Neuronal stem cell (in vitro differentiated cells): ENCODE results near the gene SUGT1.

Source experiments
- DNase-seq: peaks from one replicate; pipeline ENCODE4 v3.0.0-alpha.2; 2013; ENCODE audit warnings: low spot score
- H2AFZ ChIP-seq: one replicate; pipeline ENCODE4 v1.6.1; 2013; ENCODE audit warnings: mild to moderate bottlenecking, low read length, inconsistent platforms
- H2AK5ac ChIP-seq: 2 replicates; pipeline ENCODE4 v1.6.1; 2013; ENCODE audit warnings: low read depth, mild to moderate bottlenecking, inconsistent platforms, low read length, moderate library complexity, mixed read lengths
- H2BK120ac ChIP-seq: 2 replicates; pipeline ENCODE4 v1.6.1; 2013; ENCODE audit warnings: low read depth, mild to moderate bottlenecking, inconsistent platforms, low read length, moderate library complexity, mixed read lengths
- H2BK12ac ChIP-seq: one replicate; pipeline ENCODE4 v1.6.1; 2013; ENCODE audit warnings: low read length, inconsistent platforms
- H2BK15ac ChIP-seq: 2 replicates; pipeline ENCODE4 v1.6.1; 2013; ENCODE audit warnings: mild to moderate bottlenecking, low read length, inconsistent platforms, mixed read lengths
- H2BK5ac ChIP-seq: one replicate; pipeline ENCODE4 v1.6.1; 2013; ENCODE audit warnings: inconsistent platforms, mild to moderate bottlenecking, low read length, moderate library complexity
- H3K14ac ChIP-seq: one replicate; pipeline ENCODE4 v1.6.1; 2013; ENCODE audit warnings: low read length, inconsistent platforms
- H3K18ac ChIP-seq: 2 replicates; pipeline ENCODE4 v1.6.1; 2013; ENCODE audit warnings: low read length, inconsistent platforms
- H3K23ac ChIP-seq: 2 replicates; pipeline ENCODE4 v1.6.1; 2013; ENCODE audit warnings: low read depth, mild to moderate bottlenecking, mixed read lengths, low read length, inconsistent platforms; ENCODE audit not compliant: poor library complexity
- H3K27ac ChIP-seq: replicated peaks from 3 replicates; pipeline ENCODE4 v1.5.1; 2013; ENCODE audit warnings: low read length, inconsistent platforms
- H3K27me3 ChIP-seq, 3 experiments: 2 replicates each; pipeline ENCODE4 v1.6.1; 2013; ENCODE audit warnings: low read length in 3 of 3, mild to moderate bottlenecking in 2 of 3, inconsistent platforms in 1 of 3, low read depth in 1 of 3, mixed read lengths in 1 of 3, moderate library complexity in 1 of 3; ENCODE audit not compliant: control insufficient read depth in 3 of 3, insufficient read depth in 3 of 3
- H3K36me3 ChIP-seq, 2 donors: replicated peaks in 1 of 2; 2 replicates each; pipeline ENCODE4 v1.6.1; 2013; ENCODE audit warnings: low read length in 2 of 2; ENCODE audit not compliant: control insufficient read depth in 2 of 2, insufficient read depth in 2 of 2
- H3K4ac ChIP-seq: 2 replicates; pipeline ENCODE4 v1.6.1; 2013; ENCODE audit warnings: inconsistent platforms, mild to moderate bottlenecking, low read length, moderate library complexity
- H3K4me1 ChIP-seq, 2 donors: 1 replicate in 1 of 2; 2 replicates in 1 of 2; pipeline ENCODE4 v1.6.1; 2013; ENCODE audit warnings: low read length in 2 of 2, low read depth in 1 of 2; ENCODE audit not compliant: control insufficient read depth in 2 of 2, insufficient read depth in 1 of 2
- H3K4me2 ChIP-seq: one replicate; pipeline ENCODE4 v1.6.1; 2013; ENCODE audit warnings: mild to moderate bottlenecking, low read length, inconsistent platforms; ENCODE audit not compliant: insufficient read depth, poor library complexity, severe bottlenecking
- H3K4me3 ChIP-seq, 2 donors: 2 replicates each; pipeline ENCODE4 v1.5.1; 2013; ENCODE audit warnings: low read length in 2 of 2, mild to moderate bottlenecking in 2 of 2, inconsistent platforms in 1 of 2, moderate library complexity in 1 of 2
- H3K79me1 ChIP-seq: one replicate; pipeline ENCODE4 v1.6.1; 2013; ENCODE audit warnings: low read depth, mild to moderate bottlenecking, inconsistent platforms, low read length, moderate library complexity
- H3K9ac ChIP-seq: one replicate; pipeline ENCODE4 v1.6.1; 2013; ENCODE audit warnings: mild to moderate bottlenecking, low read depth, low read length, inconsistent platforms; ENCODE audit not compliant: poor library complexity
- H3K9me3 ChIP-seq, 2 donors: replicated peaks in 1 of 2; 2 replicates each; pipeline versions ENCODE3 to v1.6.1; 2013; ENCODE audit warnings: low read length in 2 of 2, mild to moderate bottlenecking in 2 of 2, inconsistent platforms in 1 of 2, low read depth in 1 of 2, mixed read lengths in 1 of 2, moderate library complexity in 1 of 2; ENCODE audit not compliant: control insufficient read depth in 2 of 2, insufficient read depth in 1 of 2
- H4K8ac ChIP-seq: one replicate; pipeline ENCODE4 v1.6.1; 2013; ENCODE audit warnings: low read depth, mild to moderate bottlenecking, inconsistent platforms, low read length, moderate library complexity
- H4K91ac ChIP-seq: one replicate; pipeline ENCODE4 v1.6.1; 2013; ENCODE audit warnings: low read length, low read depth, mild to moderate bottlenecking, inconsistent platforms; ENCODE audit not compliant: poor library complexity
- WGBS, 2 donors: extraction: QIAGEN DNeasy Blood & Tissue Kit; methylation state at CpG; one replicate each; pipeline ENCODE4 v1.1.7; 2013; ENCODE audit warnings: missing lambda C conversion rate in 2 of 2, mixed read lengths in 1 of 2; ENCODE audit not compliant: insufficient read length in 2 of 2, insufficient replicate concordance in 1 of 2; ENCODE audit errors: extremely low coverage in 2 of 2; 5-methylcytosine and 5-hydroxymethylcytosine counted together

SUGT1 gene

GRCh38 chr13:52749419-52749818 is 96.8 kb downstream of the SUGT1 start:
- Histone ChIP-seq H4K8ac (no peak overlapping the region), H3K27me3 (peaks cover 0 to 14% (median 0%) of the 10 kb centered on the region in 3 experiments), H2BK5ac (no peak overlapping the region), H3K4ac (no peak overlapping the region), H3K14ac (no peak overlapping the region), H3K18ac (no peak overlapping the region), H2AK5ac (no peak overlapping the region), H2AFZ (no peak overlapping the region), H4K91ac (no peak overlapping the region), H3K23ac (no peak overlapping the region), H2BK12ac (no peak overlapping the region), H3K9me3 (no peaks in the 10 kb centered on the region), H3K4me3 (no peak overlapping the region), H3K4me2 (no peak overlapping the region), H3K36me3 (no peaks in the 10 kb centered on the region), H2BK15ac (no peak overlapping the region), H3K27ac (no peak overlapping the region), H3K9ac (no peak overlapping the region), H2BK120ac (no peak overlapping the region), H3K79me1 (no peaks in the 10 kb centered on the region), H3K4me1 (no peaks in the 10 kb centered on the region)
- DNase-seq = no peak
- no CpG with 5 or more reads among the region's 5 CpGs for WGBS, 2 donors
